Measurements from ENCODE around the gene P4HA1. TPM values are rescaled to one million over a fixed set of nuclear protein-coding genes. Genes with fewer than 3 reads are reported as not detected.
"Not testable (repeated sequence)": the region's sequence is repeated elsewhere in the genome, so short reads cannot be mapped to it uniquely, and the experiment has no call there.

The P4HA1 gene
- total and polyA plus RNA-seq, 2 donors (not counting 3 experiments of a cell fraction or from before 2014, with no cell fraction given) = 14.3 to 29.1 TPM

GRCh38 chr10:73113551-73113950 is 16.9 kb upstream of the P4HA1 start:
- ChIA-PET CTCF (no interaction called here), POLR2A (no interaction called here)
- no peak overlapping the region for H3K4me3 ChIP-seq (replicated peaks in 1 of 3; ENCODE audit: insufficient read depth in 1 of 3, low read depth in 1 of 3, low read length in 3 of 3)
- no peak for TF ChIP-seq EZH2 (IDR thresholded peaks at IDR 0.05; ENCODE audit: borderline replicate concordance, low read depth, low read length, severe bottlenecking)
- TF ChIP-seq POLR2AphosphoS5 (IDR thresholded peaks at IDR 0.05; ENCODE audit: insufficient read depth, low read depth, low read length) = no peak
- TF ChIP-seq JUN (IDR thresholded peaks at IDR 0.05; ENCODE audit: borderline replicate concordance, insufficient read depth, insufficient read length, low read depth) = no peak
- TF ChIP-seq MYC (IDR thresholded peaks at IDR 0.05; ENCODE audit: low read depth, low read length) = no peak
- no peak for TF ChIP-seq FOS (IDR thresholded peaks at IDR 0.05; ENCODE audit: borderline replicate concordance, insufficient read depth, low read length)
- TF ChIP-seq GATA2 (IDR thresholded peaks at IDR 0.05; ENCODE audit: insufficient read depth, insufficient read length, low read depth, low read length) = no peak
- no peak for TF ChIP-seq MAX (IDR thresholded peaks at IDR 0.05; ENCODE audit: insufficient read depth, insufficient read length)
- no peak for TF ChIP-seq POLR2A (IDR thresholded peaks at IDR 0.05; ENCODE audit: low read depth, low read length)
- TF ChIP-seq CTCF (IDR thresholded peaks at IDR 0.05; ENCODE audit: extremely low read depth in 1 of 2, insufficient read depth in 1 of 2, low read depth in 1 of 2, low read length in 2 of 2) = no peak
- peaks cover 12% of the 10 kb centered on the region for H3K4me1 ChIP-seq (ENCODE audit: control insufficient read depth, extremely low read depth, insufficient read depth, low read length)
- DNase-seq (ENCODE audit: low read depth, low spot score) (no peak), FAIRE-seq (no peak)
- H2AFZ ChIP-seq (ENCODE audit: low read depth, low read length) = no peak overlapping the region
- no peak overlapping the region for H3K27ac ChIP-seq (ENCODE audit: insufficient read depth, low read depth, low read length)
- intact Hi-C loops (cut with micrococcal nuclease) (no loop called here), dilution Hi-C loops (cut with MboI; ENCODE audit: extremely low pct_ligation_motif_present, low sequenced_read_pairs) (no loop called here)
- no peaks in the 10 kb centered on the region for H3K27me3 ChIP-seq (ENCODE audit: control insufficient read depth in 2 of 2, insufficient read depth in 2 of 2, low read length in 2 of 2)
- no peaks in the 10 kb centered on the region for H3K36me3 ChIP-seq (ENCODE audit: control insufficient read depth in 2 of 2, extremely low read depth in 1 of 2, insufficient read depth in 2 of 2, low read length in 2 of 2)
- no peaks in the 10 kb centered on the region for H4K20me1 ChIP-seq (replicated peaks; ENCODE audit: control insufficient read depth, extremely low read depth, insufficient read depth, low read length)
- H3K9me3 ChIP-seq (replicated peaks; ENCODE audit: control insufficient read depth, insufficient read depth, low read length) = no peaks in the 10 kb centered on the region
- BruUV-seq (replicated peaks) = no TSS peak
- no peak overlapping the region for H3K4me2 ChIP-seq (ENCODE audit: insufficient read depth, low read length)
- H3K9me1 ChIP-seq (replicated peaks; ENCODE audit: control insufficient read depth, extremely low read depth, insufficient read depth, low read length) = no peaks in the 10 kb centered on the region
- no peaks in the 10 kb centered on the region for H3K79me2 ChIP-seq (ENCODE audit: control insufficient read depth, insufficient read depth, low read length)
- H3K9ac ChIP-seq (replicated peaks; ENCODE audit: extremely low read depth, insufficient read depth, low read length) = no peak overlapping the region

GRCh38 chr10:73112032-73112431 is 15.4 kb upstream of the P4HA1 start:
- H3K9me3 ChIP-seq (replicated peaks; ENCODE audit: control insufficient read depth, insufficient read depth, low read length); dilution Hi-C loops (cut with MboI; ENCODE audit: extremely low pct_ligation_motif_present, low sequenced_read_pairs); H3K79me2 ChIP-seq (ENCODE audit: control insufficient read depth, insufficient read depth, low read length); DNase-seq (ENCODE audit: low read depth, low spot score); H3K9me1 ChIP-seq (replicated peaks; ENCODE audit: control insufficient read depth, extremely low read depth, insufficient read depth, low read length); H3K9ac ChIP-seq (replicated peaks; ENCODE audit: extremely low read depth, insufficient read depth, low read length); FAIRE-seq; H3K4me1 ChIP-seq (ENCODE audit: control insufficient read depth, extremely low read depth, insufficient read depth, low read length); H2AFZ ChIP-seq (ENCODE audit: low read depth, low read length); H3K4me3 ChIP-seq (replicated peaks in 1 of 3; ENCODE audit: insufficient read depth in 1 of 3, low read depth in 1 of 3, low read length in 3 of 3); intact Hi-C loops (cut with micrococcal nuclease); H3K27me3 ChIP-seq (ENCODE audit: control insufficient read depth in 2 of 2, insufficient read depth in 2 of 2, low read length in 2 of 2); BruUV-seq (replicated peaks); POLR2A ChIA-PET; H3K4me2 ChIP-seq (ENCODE audit: insufficient read depth, low read length); H4K20me1 ChIP-seq (replicated peaks; ENCODE audit: control insufficient read depth, extremely low read depth, insufficient read depth, low read length); H3K36me3 ChIP-seq (ENCODE audit: control insufficient read depth in 2 of 2, extremely low read depth in 1 of 2, insufficient read depth in 2 of 2, low read length in 2 of 2); H3K27ac ChIP-seq (ENCODE audit: insufficient read depth, low read depth, low read length): not testable (repeated sequence)
- CTCF ChIA-PET = interaction anchor here (1.6 to 3.6 kb wide), 2 partner anchors 11 to 16 kb away, joined by 4 to 24 read pairs; partner anchors contain the start of gene P4HA1

Measured in endothelial cell of umbilical vein (primary cell).